HepG2 (cell line): Measurements from ENCODE around the gene SMARCB1. TPM values are rescaled to one million over a fixed set of nuclear protein-coding genes. Genes with fewer than 3 reads are reported as not detected.

Experiments used
- ATAC-seq: fragments of 200-7000 bp; cut with Tn5 transposase; 3 replicates; pipeline ENCODE4 v1.9.1; 2020; ENCODE audit warnings: mild to moderate bottlenecking, moderate library complexity
- BruUV-seq: library from RNA; stranded (reverse); fragments of 400-500 nt; replicated peaks from 2 replicates; lab custom pipeline; 2021; lab: Mats Ljungman, UMichigan
- CTCF ChIA-PET: fragments of 300-600 bp; formaldehyde crosslinking; extraction: SDS; loops from one replicate; lab custom pipeline; 2021; ENCODE audit warnings: low total read pairs, inconsistent platforms, low intra/inter-chr PET ratio; lab: Yijun Ruan, JAX
- POLR2A ChIA-PET: fragments of 350-600 bp; sonication (Branson Sonifier 250); formaldehyde crosslinking; loops from one replicate; lab custom pipeline; 2020; ENCODE audit warnings: antibody characterized with exemption, inconsistent platforms; lab: Yijun Ruan, JAX
- DNase-seq: peaks from one replicate; pipeline ENCODE4 v3.0.0-alpha.2; 2015; ENCODE audit warnings: low spot score
- FAIRE-seq: peaks from 3 replicates; lab custom pipeline; 2011; peaks lifted over from hg19 to GRCh38; lab: Jason Lieb, UNC
- H2AFZ ChIP-seq: one replicate; pipeline ENCODE4 v1.6.1; 2011; ENCODE audit warnings: low read length, inconsistent platforms
- H3K27ac ChIP-seq: fragments of 300-600 bp; 3 replicates; pipeline ENCODE4 v1.8.0; 2011; ENCODE audit warnings: mixed run types, mild to moderate bottlenecking, mixed read lengths, low read length, inconsistent platforms; ENCODE audit not compliant: insufficient read depth; ENCODE audit errors: extremely low read length
- H3K27me3 ChIP-seq, 2 experiments: fragments of 200-600 bp in 1 of 2; 2 replicates in 1 of 2; 3 replicates in 1 of 2; pipeline versions ENCODE4 v1.6.0 to v1.8.0; 2011; ENCODE audit warnings: low read length in 2 of 2, mild to moderate bottlenecking in 2 of 2, moderate library complexity in 2 of 2, inconsistent platforms in 1 of 2; ENCODE audit not compliant: insufficient read depth in 2 of 2, control insufficient read depth in 1 of 2
- H3K36me3 ChIP-seq, 2 experiments: fragments of 200-600 bp in 1 of 2; replicated peaks in 1 of 2; 2 replicates in 1 of 2; 3 replicates in 1 of 2; pipeline versions ENCODE4 v1.5.1 to v1.8.0; 2011; ENCODE audit warnings: low read length in 2 of 2, inconsistent platforms in 1 of 2; ENCODE audit not compliant: insufficient read depth in 2 of 2, control insufficient read depth in 1 of 2
- H3K4me1 ChIP-seq: 2 replicates; pipeline ENCODE4 v1.5.1; 2012; ENCODE audit warnings: low read length, inconsistent platforms; ENCODE audit not compliant: insufficient read depth
- H3K4me2 ChIP-seq: 2 replicates; pipeline ENCODE4 v1.6.0; 2011; ENCODE audit warnings: low read depth, low read length, inconsistent platforms
- H3K4me3 ChIP-seq, 3 experiments: fragments of 200-600 bp in 1 of 3; sonication (generic), shearing (Covaris generic) in 1 of 3; replicated peaks in 1 of 3; 2 replicates each; pipeline ENCODE4 v1.5.1; 2011 to 2016; ENCODE audit warnings: low read length in 3 of 3, inconsistent platforms in 2 of 3, low read depth in 2 of 3, mild to moderate bottlenecking in 2 of 3, control low read depth in 1 of 3, mixed read lengths in 1 of 3; ENCODE audit not compliant: insufficient read depth in 1 of 3
- H3K79me2 ChIP-seq: one replicate; pipeline ENCODE4 v1.6.1; 2011; ENCODE audit warnings: low read length, inconsistent platforms; ENCODE audit not compliant: insufficient read depth
- H3K9ac ChIP-seq: 2 replicates; pipeline ENCODE4 v1.6.0; 2011; ENCODE audit warnings: mild to moderate bottlenecking, low read depth, low read length, inconsistent platforms; ENCODE audit not compliant: insufficient read depth
- H3K9me3 ChIP-seq: 2 replicates; pipeline ENCODE4 v1.5.1; 2012; ENCODE audit warnings: mild to moderate bottlenecking, low read length
- H4K20me1 ChIP-seq: 2 replicates; pipeline ENCODE4 v1.6.0; 2011; ENCODE audit warnings: inconsistent platforms, mild to moderate bottlenecking, low read length, moderate library complexity; ENCODE audit not compliant: insufficient read depth
- AKAP8 ChIP-seq: sonication (generic); formaldehyde crosslinking; IDR thresholded peaks from 2 replicates; pipeline ENCODE4 v1.5.1; 2020; ENCODE audit warnings: mild to moderate bottlenecking, missing genetic modification reagents
- ATAD3A ChIP-seq: sonication (generic); formaldehyde crosslinking; IDR thresholded peaks from 2 replicates; pipeline ENCODE4 v1.4.0; 2020; ENCODE audit warnings: missing genetic modification reagents
- BHLHE40 ChIP-seq: IDR thresholded peaks from 2 replicates; pipeline ENCODE4 v1.6.1; 2011; ENCODE audit warnings: low read length, improper control_type of control experiment
- CREB1 ChIP-seq, 2 experiments: fragments of 450-650 bp in 1 of 2; IDR thresholded peaks; 2 replicates each; pipeline ENCODE4 v1.6.1; 2016 to 2017; ENCODE audit warnings: control low read depth in 1 of 2, mild to moderate bottlenecking in 1 of 2, missing compliant biosample characterization in 1 of 2, missing genetic modification characterization in 1 of 2
- FOXM1 ChIP-seq: sonication (generic); formaldehyde crosslinking; IDR thresholded peaks from 2 replicates; pipeline ENCODE4 v1.5.0; 2020; ENCODE audit warnings: missing genetic modification reagents
- GATAD2A ChIP-seq: IDR thresholded peaks from 2 replicates; pipeline ENCODE4 v1.6.1; 2016
- KLF9 ChIP-seq: IDR thresholded peaks from 2 replicates; pipeline ENCODE4 v1.6.1; 2016; ENCODE audit warnings: low read depth
- POLR2AphosphoS2 ChIP-seq: IDR thresholded peaks from 2 replicates; pipeline ENCODE4 v1.6.1; 2011; ENCODE audit warnings: low read depth, low read length, improper control_type of control experiment
- PRPF4 ChIP-seq: fragments of 200-400 bp; formaldehyde crosslinking; IDR thresholded peaks from 2 replicates; pipeline ENCODE4 v1.6.1; 2016; ENCODE audit warnings: low read length, low read depth; ENCODE audit not compliant: poor library complexity, severe bottlenecking
- SMAD3 ChIP-seq: sonication (generic); formaldehyde crosslinking; IDR thresholded peaks from 2 replicates; pipeline ENCODE4 v1.4.0; 2020; ENCODE audit warnings: missing genetic modification reagents
- SMARCC2 ChIP-seq: fragments of 450-650 bp; IDR thresholded peaks from 2 replicates; pipeline ENCODE4 v1.6.1; 2017; ENCODE audit warnings: antibody characterized with exemption, mild to moderate bottlenecking
- ZNF577 ChIP-seq: sonication (generic); formaldehyde crosslinking; IDR thresholded peaks from 2 replicates; pipeline ENCODE4 v1.4.0; 2020; ENCODE audit warnings: mild to moderate bottlenecking, low read depth, missing genetic modification reagents, borderline replicate concordance
- ZSCAN9 ChIP-seq: IDR thresholded peaks from 2 replicates; pipeline ENCODE4 v1.6.1; 2016; ENCODE audit warnings: borderline replicate concordance
- WGBS: methylation state at CpG from one replicate; pipeline ENCODE4 v1.1.6; 2017; ENCODE audit warnings: low lambda C conversion rate; 5-methylcytosine and 5-hydroxymethylcytosine counted together
- in situ Hi-C: cut with HindIII; loops from 2 replicates; pipeline ENCODE4 v1.10.0; 2017; ENCODE audit warnings: low pct_unique_long_range_greater_than_20kb; ENCODE audit not compliant: extremely low pct_ligation_motif_present
- intact Hi-C: fragments of 100-400 bp; cut with micrococcal nuclease; formaldehyde crosslinking; loops from one replicate; pipeline ENCODE4 v1.10.0; 2022; ENCODE audit not compliant: unreplicated experiment
- polyA plus RNA-seq, 8 experiments: library from polyadenylated mRNA; depleted of rRNA in 3 of 8; stranded (reverse) in 7 of 8; unstranded in 1 of 8; fragments of >200 nt; fragmentation: Illumina TruSeq in 4 of 8; extraction: Trizol in 4 of 8; gene quantifications; 2 replicates each; pipeline versions ENCODE4 v1.2.1 to v1.2.3, GENCODE V29; 2011 to 2016; ENCODE audit warnings: low read depth in 4 of 8, missing spikeins in 1 of 8, mixed read lengths in 1 of 8; ENCODE audit not compliant: insufficient read depth in 1 of 8
- total RNA-seq, 5 experiments: library from RNA; depleted of rRNA; stranded (reverse); fragments of >200 nt; fragmentation: Illumina TruSeq; extraction: Trizol; gene quantifications; 2 replicates each; pipeline ENCODE4 v1.2.3, GENCODE V29; 2016; ENCODE audit warnings: low read depth in 1 of 5
- TF ChIP-seq, protein P1 (sequence below): sonication (generic); formaldehyde crosslinking; IDR thresholded peaks from 2 replicates; pipeline ENCODE4 v1.4.0; 2020; ENCODE audit warnings: mild to moderate bottlenecking, missing genetic modification reagents
- TF ChIP-seq, protein P2 (sequence below): sonication (generic); formaldehyde crosslinking; IDR thresholded peaks from 2 replicates; pipeline ENCODE4 v1.9.0; 2021; ENCODE audit warnings: missing genetic modification reagents, mild to moderate bottlenecking, borderline replicate concordance

SMARCB1 gene
- total and polyA plus RNA-seq, 2 of the 13 experiments (the other 11 are each of a cell fraction or from before 2014, with no cell fraction given) = 74.0 to 166 TPM

DNA sequence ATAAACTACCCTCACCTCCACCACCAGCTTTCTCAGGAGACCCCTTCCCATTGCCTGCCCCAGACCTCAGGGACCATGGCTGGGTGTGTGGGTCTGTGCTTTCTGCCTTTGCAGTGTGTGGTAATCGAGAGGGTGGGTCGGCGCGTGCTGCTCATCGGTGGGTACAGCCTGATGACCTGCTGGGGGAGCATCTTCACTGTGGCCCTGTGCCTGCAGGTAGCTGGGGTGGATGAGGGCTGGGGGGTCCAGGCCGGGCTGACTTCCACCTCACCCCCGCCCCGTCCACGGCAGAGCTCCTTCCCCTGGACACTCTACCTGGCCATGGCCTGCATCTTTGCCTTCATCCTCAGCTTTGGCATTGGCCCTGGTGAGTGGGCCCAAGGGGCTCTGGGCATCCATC is 96.9 kb downstream of the SMARCB1 start:
- no peak for DNase-seq
- H3K9me3 ChIP-seq = no peaks in the 10 kb centered on the region
- ATAC-seq = no peak
- in situ Hi-C loops (no loop called here), intact Hi-C loops (no loop called here)
- ChIA-PET POLR2A (no interaction called here), CTCF (no interaction called here)
- WGBS = 100% methylated on average over 1 of the region's 9 CpGs
- peaks cover 35% of the 10 kb centered on the region for H3K4me1 ChIP-seq
- H3K4me3 ChIP-seq = no peak overlapping the region
- H3K4me2 ChIP-seq = no peak overlapping the region
- FAIRE-seq = no peak
- no peaks in the 10 kb centered on the region for H3K27me3 ChIP-seq
- no TSS peak for BruUV-seq
- H2AFZ ChIP-seq = no peak overlapping the region
- no peak overlapping the region for H3K9ac ChIP-seq
- H4K20me1 ChIP-seq = no peaks in the 10 kb centered on the region
- peaks cover 2 to 5% of the 10 kb centered on the region in 2 experiments; a peak in 1 of 5 replicates for H3K36me3 ChIP-seq
- H3K79me2 ChIP-seq = no peaks in the 10 kb centered on the region
- TF ChIP-seq ATAD3A (CRISPR knock-in tag) (no peak), CREB1 (IDR thresholded peaks at IDR 0.05) (no peak), CREB1 (CRISPR knock-in tag; IDR thresholded peaks at IDR 0.05) (no peak), GATAD2A (no peak), AKAP8 (CRISPR knock-in tag) (no peak), SMAD3 (CRISPR knock-in tag) (no peak), POLR2AphosphoS2 (no peak), ZSCAN9 (CRISPR knock-in tag) (no peak), KLF9 (CRISPR knock-in tag) (no peak), BHLHE40 (no peak), SMARCC2 (no peak), FOXM1 (CRISPR knock-in tag) (no peak), PRPF4 (no peak), ZNF577 (CRISPR knock-in tag) (no peak)
- TF ChIP-seq, protein P1, sequence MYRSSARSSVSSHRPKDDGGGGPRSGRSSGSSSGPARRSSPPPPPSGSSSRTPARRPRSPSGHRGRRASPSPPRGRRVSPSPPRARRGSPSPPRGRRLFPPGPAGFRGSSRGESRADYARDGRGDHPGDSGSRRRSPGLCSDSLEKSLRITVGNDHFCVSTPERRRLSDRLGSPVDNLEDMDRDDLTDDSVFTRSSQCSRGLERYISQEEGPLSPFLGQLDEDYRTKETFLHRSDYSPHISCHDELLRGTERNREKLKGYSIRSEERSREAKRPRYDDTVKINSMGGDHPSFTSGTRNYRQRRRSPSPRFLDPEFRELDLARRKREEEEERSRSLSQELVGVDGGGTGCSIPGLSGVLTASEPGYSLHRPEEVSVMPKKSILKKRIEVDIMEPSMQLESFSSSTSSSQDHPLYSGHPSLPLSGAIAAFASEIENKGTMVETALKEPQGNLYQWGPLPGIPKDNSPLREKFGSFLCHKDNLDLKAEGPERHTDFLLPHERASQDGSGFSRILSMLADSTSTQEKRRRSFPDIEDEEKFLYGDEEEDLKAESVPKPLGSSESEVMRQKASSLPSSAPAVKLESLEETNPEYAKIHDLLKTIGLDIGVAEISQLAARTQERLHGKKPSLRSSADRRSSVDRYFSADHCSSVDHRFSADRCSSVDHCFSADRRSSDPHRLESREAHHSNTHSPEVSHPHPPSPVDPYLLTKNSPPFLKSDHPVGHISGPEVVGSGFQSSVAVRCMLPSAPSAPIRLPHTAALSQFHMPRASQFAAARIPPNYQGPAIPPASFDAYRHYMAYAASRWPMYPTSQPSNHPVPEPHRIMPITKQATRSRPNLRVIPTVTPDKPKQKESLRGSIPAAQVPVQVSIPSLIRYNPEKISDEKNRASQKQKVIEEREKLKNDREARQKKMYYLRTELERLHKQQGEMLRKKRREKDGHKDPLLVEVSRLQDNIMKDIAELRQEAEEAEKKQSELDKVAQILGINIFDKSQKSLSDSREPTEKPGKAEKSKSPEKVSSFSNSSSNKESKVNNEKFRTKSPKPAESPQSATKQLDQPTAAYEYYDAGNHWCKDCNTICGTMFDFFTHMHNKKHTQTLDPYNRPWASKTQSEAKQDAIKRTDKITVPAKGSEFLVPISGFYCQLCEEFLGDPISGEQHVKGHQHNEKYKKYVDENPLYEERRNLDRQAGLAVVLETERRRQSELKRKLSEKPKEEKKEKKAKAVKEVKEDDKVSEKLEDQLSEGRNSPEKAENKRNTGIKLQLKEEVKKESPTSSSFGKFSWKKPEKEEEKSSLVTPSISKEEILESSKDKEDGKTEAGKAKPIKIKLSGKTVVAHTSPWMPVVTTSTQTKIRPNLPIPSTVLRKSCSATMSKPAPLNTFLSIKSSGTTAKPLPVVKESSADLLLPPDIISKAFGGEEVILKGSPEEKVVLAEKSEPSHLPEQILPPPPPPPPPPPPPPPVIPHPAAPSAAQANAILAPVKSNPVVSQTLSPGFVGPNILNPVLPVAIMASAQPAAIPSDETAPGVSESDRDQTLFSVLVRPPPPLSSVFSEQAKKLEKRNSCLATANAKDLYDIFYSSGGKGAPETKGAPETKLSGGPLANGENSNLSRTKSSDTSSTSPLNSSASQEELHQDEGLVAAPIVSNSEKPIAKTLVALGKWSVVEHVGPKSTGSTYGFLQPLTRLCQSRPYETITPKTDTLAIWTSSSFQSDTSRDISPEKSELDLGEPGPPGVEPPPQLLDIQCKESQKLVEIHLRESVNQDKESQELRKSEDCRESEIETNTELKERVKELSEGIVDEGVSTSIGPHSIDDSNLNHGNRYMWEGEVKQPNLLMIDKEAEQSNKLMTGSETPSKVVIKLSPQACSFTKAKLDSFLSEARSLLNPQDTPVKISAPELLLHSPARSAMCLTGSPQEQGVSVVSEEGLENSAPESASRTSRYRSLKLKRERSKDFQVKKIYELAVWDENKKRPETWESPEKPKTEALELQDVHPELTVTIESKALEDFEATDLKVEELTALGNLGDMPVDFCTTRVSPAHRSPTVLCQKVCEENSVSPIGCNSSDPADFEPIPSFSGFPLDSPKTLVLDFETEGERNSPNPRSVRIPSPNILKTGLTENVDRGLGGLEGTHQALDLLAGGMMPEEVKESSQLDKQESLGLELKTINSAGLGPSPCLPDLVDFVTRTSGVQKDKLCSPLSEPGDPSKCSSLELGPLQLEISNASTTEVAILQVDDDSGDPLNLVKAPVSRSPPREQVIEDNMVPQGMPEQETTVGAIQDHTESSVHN (CRISPR knock-in tag) = no peak
- TF ChIP-seq, protein P2, sequence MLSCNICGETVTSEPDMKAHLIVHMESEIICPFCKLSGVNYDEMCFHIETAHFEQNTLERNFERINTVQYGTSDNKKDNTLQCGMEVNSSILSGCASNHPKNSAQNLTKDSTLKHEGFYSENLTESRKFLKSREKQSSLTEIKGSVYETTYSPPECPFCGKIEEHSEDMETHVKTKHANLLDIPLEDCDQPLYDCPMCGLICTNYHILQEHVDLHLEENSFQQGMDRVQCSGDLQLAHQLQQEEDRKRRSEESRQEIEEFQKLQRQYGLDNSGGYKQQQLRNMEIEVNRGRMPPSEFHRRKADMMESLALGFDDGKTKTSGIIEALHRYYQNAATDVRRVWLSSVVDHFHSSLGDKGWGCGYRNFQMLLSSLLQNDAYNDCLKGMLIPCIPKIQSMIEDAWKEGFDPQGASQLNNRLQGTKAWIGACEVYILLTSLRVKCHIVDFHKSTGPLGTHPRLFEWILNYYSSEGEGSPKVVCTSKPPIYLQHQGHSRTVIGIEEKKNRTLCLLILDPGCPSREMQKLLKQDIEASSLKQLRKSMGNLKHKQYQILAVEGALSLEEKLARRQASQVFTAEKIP = no peak
- H3K27ac ChIP-seq = no peak overlapping the region
